ENCODE results near the gene DVL2.
A peak's percentile ranks its signal among the peaks of the same experiment; 100 is the strongest.

DVL2 gene

GRCh38 chr17:7177954-7178477 lies 56.3 kb downstream of the DVL2 start (continued):
- TF ChIP-seq SCRT1 (tag by site-specific recombination; IDR thresholded peaks at IDR 0.05; ENCODE audit: borderline replicate concordance) (no peak), ZNF23 (tag by site-specific recombination; IDR thresholded peaks at IDR 0.05; ENCODE audit: borderline replicate concordance) (no peak), ZFHX2 (tag by site-specific recombination; conservative IDR thresholded peaks at IDR 0.05) (peak; percentile 92), KLF8 (tag by site-specific recombination; IDR thresholded peaks at IDR 0.05) (peak; percentile 30; the same call in 1 of the 2 replicates), ZNF76 (tag by site-specific recombination; IDR thresholded peaks at IDR 0.05; ENCODE audit: borderline replicate concordance, low read depth) (no peak), ZNF202 (tag by site-specific recombination; IDR thresholded peaks at IDR 0.05; ENCODE audit: borderline replicate concordance) (no peak), ZFP3 (tag by site-specific recombination; IDR thresholded peaks at IDR 0.05; ENCODE audit: low read depth) (no peak), ZNF341 (tag by site-specific recombination; IDR thresholded peaks at IDR 0.05; ENCODE audit: low read depth) (peak; percentile 82), ZNF621 (tag by site-specific recombination; IDR thresholded peaks at IDR 0.05) (no peak), PBX3 (CRISPR knock-in tag; IDR thresholded peaks at IDR 0.05) (no peak), ZNF19 (tag by site-specific recombination; IDR thresholded peaks at IDR 0.05; ENCODE audit: low read depth) (no peak), ZNF155 (tag by site-specific recombination; IDR thresholded peaks at IDR 0.05) (no peak), ZNF174 (tag by site-specific recombination; IDR thresholded peaks at IDR 0.05) (no peak), ZNF843 (tag by site-specific recombination; IDR thresholded peaks at IDR 0.05) (no peak), ZNF133 (tag by site-specific recombination; IDR thresholded peaks at IDR 0.05) (no peak), WT1 (tag by site-specific recombination; IDR thresholded peaks at IDR 0.05) (no peak), ZNF214 (tag by site-specific recombination; IDR thresholded peaks at IDR 0.05; ENCODE audit: borderline replicate concordance) (no peak), ZBTB7A (tag by site-specific recombination; IDR thresholded peaks at IDR 0.05; ENCODE audit: low read depth) (no peak), ZNF548 (tag by site-specific recombination; IDR thresholded peaks at IDR 0.05) (no peak), ZBTB20 (tag by site-specific recombination; IDR thresholded peaks at IDR 0.05) (peak; percentile 64; the same call in 1 of the 2 replicates), ZNF571 (tag by site-specific recombination; IDR thresholded peaks at IDR 0.05) (no peak), ZNF529 (tag by site-specific recombination; IDR thresholded peaks at IDR 0.05; ENCODE audit: insufficient replicate concordance) (no peak), GFI1B (tag by site-specific recombination; IDR thresholded peaks at IDR 0.05) (no peak), ZSCAN5A (tag by site-specific recombination; IDR thresholded peaks at IDR 0.05) (no peak), ZNF561 (tag by site-specific recombination; IDR thresholded peaks at IDR 0.05; ENCODE audit: borderline replicate concordance) (no peak)
- TF ChIP-seq, protein P1, sequence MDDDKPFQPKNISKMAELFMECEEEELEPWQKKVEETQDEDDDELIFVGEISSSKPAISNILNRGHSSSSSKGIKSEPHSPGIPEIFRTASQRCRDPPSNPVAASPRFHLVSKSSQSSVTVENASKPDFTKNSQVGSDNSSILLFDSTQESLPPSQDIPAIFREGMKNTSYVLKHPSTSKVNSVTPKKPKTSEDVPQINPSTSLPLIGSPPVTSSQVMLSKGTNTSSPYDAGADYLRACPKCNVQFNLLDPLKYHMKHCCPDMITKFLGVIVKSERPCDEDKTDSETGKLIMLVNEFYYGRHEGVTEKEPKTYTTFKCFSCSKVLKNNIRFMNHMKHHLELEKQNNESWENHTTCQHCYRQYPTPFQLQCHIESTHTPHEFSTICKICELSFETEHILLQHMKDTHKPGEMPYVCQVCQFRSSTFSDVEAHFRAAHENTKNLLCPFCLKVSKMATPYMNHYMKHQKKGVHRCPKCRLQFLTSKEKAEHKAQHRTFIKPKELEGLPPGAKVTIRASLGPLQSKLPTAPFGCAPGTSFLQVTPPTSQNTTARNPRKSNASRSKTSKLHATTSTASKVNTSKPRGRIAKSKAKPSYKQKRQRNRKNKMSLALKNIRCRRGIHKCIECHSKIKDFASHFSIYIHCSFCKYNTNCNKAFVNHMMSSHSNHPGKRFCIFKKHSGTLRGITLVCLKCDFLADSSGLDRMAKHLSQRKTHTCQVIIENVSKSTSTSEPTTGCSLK (tag by site-specific recombination; IDR thresholded peaks at IDR 0.05) = no peak
- TF ChIP-seq, protein P2, sequence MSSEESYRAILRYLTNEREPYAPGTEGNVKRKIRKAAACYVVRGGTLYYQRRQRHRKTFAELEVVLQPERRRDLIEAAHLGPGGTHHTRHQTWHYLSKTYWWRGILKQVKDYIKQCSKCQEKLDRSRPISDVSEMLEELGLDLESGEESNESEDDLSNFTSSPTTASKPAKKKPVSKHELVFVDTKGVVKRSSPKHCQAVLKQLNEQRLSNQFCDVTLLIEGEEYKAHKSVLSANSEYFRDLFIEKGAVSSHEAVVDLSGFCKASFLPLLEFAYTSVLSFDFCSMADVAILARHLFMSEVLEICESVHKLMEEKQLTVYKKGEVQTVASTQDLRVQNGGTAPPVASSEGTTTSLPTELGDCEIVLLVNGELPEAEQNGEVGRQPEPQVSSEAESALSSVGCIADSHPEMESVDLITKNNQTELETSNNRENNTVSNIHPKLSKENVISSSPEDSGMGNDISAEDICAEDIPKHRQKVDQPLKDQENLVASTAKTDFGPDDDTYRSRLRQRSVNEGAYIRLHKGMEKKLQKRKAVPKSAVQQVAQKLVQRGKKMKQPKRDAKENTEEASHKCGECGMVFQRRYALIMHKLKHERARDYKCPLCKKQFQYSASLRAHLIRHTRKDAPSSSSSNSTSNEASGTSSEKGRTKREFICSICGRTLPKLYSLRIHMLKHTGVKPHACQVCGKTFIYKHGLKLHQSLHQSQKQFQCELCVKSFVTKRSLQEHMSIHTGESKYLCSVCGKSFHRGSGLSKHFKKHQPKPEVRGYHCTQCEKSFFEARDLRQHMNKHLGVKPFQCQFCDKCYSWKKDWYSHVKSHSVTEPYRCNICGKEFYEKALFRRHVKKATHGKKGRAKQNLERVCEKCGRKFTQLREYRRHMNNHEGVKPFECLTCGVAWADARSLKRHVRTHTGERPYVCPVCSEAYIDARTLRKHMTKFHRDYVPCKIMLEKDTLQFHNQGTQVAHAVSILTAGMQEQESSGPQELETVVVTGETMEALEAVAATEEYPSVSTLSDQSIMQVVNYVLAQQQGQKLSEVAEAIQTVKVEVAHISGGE (tag by site-specific recombination; conservative IDR thresholded peaks at IDR 0.05; ENCODE audit: low read depth) = no peak
- TF ChIP-seq, protein P3, sequence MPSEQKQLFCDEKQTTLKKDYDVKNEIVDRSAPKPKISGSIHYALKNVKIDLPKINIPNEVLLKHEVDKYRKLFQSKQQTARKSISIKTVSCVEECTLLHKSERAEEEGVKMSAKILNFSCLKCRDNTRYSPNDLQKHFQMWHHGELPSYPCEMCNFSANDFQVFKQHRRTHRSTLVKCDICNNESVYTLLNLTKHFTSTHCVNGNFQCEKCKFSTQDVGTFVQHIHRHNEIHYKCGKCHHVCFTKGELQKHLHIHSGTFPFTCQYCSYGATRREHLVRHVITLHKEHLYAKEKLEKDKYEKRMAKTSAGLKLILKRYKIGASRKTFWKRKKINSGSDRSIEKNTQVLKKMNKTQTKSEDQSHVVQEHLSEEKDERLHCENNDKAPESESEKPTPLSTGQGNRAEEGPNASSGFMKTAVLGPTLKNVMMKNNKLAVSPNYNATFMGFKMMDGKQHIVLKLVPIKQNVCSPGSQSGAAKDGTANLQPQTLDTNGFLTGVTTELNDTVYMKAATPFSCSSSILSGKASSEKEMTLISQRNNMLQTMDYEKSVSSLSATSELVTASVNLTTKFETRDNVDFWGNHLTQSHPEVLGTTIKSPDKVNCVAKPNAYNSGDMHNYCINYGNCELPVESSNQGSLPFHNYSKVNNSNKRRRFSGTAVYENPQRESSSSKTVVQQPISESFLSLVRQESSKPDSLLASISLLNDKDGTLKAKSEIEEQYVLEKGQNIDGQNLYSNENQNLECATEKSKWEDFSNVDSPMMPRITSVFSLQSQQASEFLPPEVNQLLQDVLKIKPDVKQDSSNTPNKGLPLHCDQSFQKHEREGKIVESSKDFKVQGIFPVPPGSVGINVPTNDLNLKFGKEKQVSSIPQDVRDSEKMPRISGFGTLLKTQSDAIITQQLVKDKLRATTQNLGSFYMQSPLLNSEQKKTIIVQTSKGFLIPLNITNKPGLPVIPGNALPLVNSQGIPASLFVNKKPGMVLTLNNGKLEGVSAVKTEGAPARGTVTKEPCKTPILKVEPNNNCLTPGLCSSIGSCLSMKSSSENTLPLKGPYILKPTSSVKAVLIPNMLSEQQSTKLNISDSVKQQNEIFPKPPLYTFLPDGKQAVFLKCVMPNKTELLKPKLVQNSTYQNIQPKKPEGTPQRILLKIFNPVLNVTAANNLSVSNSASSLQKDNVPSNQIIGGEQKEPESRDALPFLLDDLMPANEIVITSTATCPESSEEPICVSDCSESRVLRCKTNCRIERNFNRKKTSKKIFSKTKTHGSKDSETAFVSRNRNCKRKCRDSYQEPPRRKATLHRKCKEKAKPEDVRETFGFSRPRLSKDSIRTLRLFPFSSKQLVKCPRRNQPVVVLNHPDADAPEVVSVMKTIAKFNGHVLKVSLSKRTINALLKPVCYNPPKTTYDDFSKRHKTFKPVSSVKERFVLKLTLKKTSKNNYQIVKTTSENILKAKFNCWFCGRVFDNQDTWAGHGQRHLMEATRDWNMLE (tag by site-specific recombination; conservative IDR thresholded peaks at IDR 0.05; ENCODE audit: low read depth) = no peak

Measured in HEK293 (cell line).